ENCODE measurements around the gene OR13C9. TPM values are rescaled to one million over a fixed set of nuclear protein-coding genes. Genes with fewer than 3 reads are reported as not detected.
"Not testable (repeated sequence)": the region's sequence is repeated elsewhere in the genome, so short reads cannot be mapped to it uniquely, and the experiment has no call there.

Gene OR13C9, protein sequence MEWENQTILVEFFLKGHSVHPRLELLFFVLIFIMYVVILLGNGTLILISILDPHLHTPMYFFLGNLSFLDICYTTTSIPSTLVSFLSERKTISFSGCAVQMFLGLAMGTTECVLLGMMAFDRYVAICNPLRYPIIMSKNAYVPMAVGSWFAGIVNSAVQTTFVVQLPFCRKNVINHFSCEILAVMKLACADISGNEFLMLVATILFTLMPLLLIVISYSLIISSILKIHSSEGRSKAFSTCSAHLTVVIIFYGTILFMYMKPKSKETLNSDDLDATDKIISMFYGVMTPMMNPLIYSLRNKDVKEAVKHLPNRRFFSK
- not detected for total RNA-seq

DNA sequence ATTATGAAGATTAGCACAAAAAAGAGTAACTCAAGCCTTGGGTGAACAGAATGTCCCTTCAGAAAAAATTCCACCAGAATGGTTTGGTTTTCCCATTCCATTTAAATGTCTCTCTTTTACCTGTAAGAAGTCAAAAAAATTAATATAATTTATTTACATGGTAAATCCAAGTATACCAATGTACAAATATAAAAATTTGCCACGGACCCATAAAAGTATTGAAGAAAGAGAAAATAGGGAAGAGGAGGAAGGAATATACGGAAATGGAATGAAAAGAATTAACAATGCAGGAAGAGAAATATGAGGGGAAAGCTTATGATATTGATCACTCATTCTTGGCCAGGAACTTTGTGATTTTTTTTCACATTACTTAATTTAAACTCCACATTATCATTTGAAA, at the start of gene OR13C9:
Gene OR13C9, minus strand, starts transcription at position 101 of the 400 bp plus-strand sequence. Its CDS starts 0 bp downstream, at position 101.
- 71 to 82% methylated on average over 2 of the region's 2 CpGs for WGBS, 2 donors (ENCODE audit: low coverage in 1 of 2)
- H3K9me3 ChIP-seq, result peaks cover 0 to 3% of the 10 kb centered on the region in 2 donors
- H3K4me1 ChIP-seq, result no peaks in the 10 kb centered on the region
- H3K36me3 ChIP-seq, result no peaks in the 10 kb centered on the region
- TF ChIP-seq POLR2A (IDR thresholded peaks at IDR 0.05) (no peak), POLR2AphosphoS5 (IDR thresholded peaks at IDR 0.05) (no peak), EP300 (IDR thresholded peaks at IDR 0.05; ENCODE audit: low read depth) (no peak)
- TF ChIP-seq, protein P1, sequence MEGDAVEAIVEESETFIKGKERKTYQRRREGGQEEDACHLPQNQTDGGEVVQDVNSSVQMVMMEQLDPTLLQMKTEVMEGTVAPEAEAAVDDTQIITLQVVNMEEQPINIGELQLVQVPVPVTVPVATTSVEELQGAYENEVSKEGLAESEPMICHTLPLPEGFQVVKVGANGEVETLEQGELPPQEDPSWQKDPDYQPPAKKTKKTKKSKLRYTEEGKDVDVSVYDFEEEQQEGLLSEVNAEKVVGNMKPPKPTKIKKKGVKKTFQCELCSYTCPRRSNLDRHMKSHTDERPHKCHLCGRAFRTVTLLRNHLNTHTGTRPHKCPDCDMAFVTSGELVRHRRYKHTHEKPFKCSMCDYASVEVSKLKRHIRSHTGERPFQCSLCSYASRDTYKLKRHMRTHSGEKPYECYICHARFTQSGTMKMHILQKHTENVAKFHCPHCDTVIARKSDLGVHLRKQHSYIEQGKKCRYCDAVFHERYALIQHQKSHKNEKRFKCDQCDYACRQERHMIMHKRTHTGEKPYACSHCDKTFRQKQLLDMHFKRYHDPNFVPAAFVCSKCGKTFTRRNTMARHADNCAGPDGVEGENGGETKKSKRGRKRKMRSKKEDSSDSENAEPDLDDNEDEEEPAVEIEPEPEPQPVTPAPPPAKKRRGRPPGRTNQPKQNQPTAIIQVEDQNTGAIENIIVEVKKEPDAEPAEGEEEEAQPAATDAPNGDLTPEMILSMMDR (IDR thresholded peaks at IDR 0.05), result no peak
- no peak within 1 kb of the TSS for H3K4me3 ChIP-seq
- DNase-seq, result no peak
- in situ Hi-C loops (cut with MboI; ENCODE audit: low pct_ligation_motif_present in 1 of 4, low pct_unique_long_range_greater_than_20kb in 1 of 4, low sequenced_read_pairs in 3 of 4), result no loop called here
- H3K27me3 ChIP-seq, result no peaks in the 10 kb centered on the region
- no peak within 1 kb of the TSS for H3K27ac ChIP-seq
- intact Hi-C loops (cut with DNase I; ENCODE audit: low total_unique reads), result no loop called here

DNA sequence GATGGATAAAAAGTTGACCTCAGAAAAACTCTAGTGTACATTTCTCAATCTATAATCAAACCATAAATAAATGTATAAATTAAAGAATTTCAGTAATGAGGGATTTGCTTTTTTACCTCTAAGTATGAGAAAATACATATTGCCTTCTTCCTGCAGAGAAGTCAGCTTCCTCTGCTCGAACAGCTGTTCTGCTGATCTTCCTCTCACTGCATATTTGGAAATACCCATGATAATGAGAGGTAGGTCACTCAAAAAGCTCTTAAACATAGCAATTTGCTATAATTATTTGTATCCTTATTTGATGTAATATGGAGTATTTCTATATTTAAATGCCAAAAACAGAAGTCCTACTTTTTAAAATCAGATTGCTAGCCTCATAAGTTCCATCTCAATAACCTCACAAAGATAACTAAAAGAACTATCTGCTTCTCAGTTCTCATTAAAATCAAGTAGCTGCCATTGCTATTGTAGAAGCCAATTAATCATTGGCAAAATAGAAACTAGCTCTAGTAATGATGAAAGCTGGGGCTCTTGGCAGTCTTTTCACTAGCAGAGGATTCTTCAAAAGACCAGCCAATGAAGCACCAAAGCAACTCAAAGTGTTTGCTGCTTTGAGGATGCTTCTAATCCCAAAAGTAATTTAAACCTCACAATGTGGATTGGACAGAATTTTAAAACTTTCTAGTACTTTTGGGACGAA, 40.6 kb upstream of the OR13C9 start:
- intact Hi-C loops (cut with DNase I; ENCODE audit: low total_unique reads), result no loop called here
- Histone ChIP-seq H3K9me3 (peaks cover 2 to 5% of the 10 kb centered on the region in 2 donors), H3K4me1 (no peaks in the 10 kb centered on the region), H3K4me3 (no peak overlapping the region), H3K36me3 (no peaks in the 10 kb centered on the region), H3K27ac (no peak overlapping the region), H3K27me3 (no peaks in the 10 kb centered on the region)
- in situ Hi-C loops (cut with MboI; ENCODE audit: low pct_ligation_motif_present in 1 of 4, low pct_unique_long_range_greater_than_20kb in 1 of 4, low sequenced_read_pairs in 3 of 4), result no loop called here
- DNase-seq, result no peak
- 41 to 67% methylated on average over 2 of the region's 2 CpGs for WGBS, 2 donors (ENCODE audit: low coverage in 1 of 2)
- TF ChIP-seq POLR2A (IDR thresholded peaks at IDR 0.05), result no peak
- no peak for TF ChIP-seq POLR2AphosphoS5 (IDR thresholded peaks at IDR 0.05)
- TF ChIP-seq, protein P1 (IDR thresholded peaks at IDR 0.05), result no peak
- TF ChIP-seq EP300 (IDR thresholded peaks at IDR 0.05; ENCODE audit: low read depth), result no peak

DNA sequence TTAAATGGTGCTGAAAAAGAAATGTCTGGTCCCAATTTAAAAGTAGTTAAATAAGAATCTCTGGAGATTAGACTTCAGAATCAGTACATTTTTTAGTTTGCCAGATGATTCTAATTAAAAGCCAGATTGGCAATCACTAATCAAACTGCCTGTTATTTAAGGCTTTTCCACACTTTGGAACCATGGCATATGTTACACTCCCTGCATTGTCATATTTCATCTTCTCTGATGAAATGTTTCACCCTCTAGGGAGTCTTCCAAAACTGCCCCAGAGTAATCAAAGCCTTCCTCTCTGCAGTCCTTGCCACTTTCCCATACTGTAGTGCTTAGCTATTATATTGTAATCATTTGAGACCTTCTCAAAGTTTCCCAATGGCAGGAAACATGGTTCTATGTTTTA, 17.5 kb upstream of the OR13C9 start:
- no peaks in the 10 kb centered on the region for H3K36me3 ChIP-seq
- no peaks in the 10 kb centered on the region for H3K4me1 ChIP-seq
- H3K9me3 ChIP-seq, result peaks cover 0 to 4% of the 10 kb centered on the region in 2 donors
- in situ Hi-C loops (cut with MboI; ENCODE audit: low pct_ligation_motif_present in 1 of 4, low pct_unique_long_range_greater_than_20kb in 1 of 4, low sequenced_read_pairs in 3 of 4) (no loop called here), intact Hi-C loops (cut with DNase I; ENCODE audit: low total_unique reads) (no loop called here)
- no peak for DNase-seq
- H3K27me3 ChIP-seq, result no peaks in the 10 kb centered on the region
- no peak overlapping the region for H3K4me3 ChIP-seq
- TF ChIP-seq POLR2AphosphoS5 (IDR thresholded peaks at IDR 0.05) (no peak), EP300 (IDR thresholded peaks at IDR 0.05; ENCODE audit: low read depth) (no peak), POLR2A (IDR thresholded peaks at IDR 0.05) (no peak)
- TF ChIP-seq, protein P1 (IDR thresholded peaks at IDR 0.05), result no peak
- H3K27ac ChIP-seq, result no peak overlapping the region

DNA sequence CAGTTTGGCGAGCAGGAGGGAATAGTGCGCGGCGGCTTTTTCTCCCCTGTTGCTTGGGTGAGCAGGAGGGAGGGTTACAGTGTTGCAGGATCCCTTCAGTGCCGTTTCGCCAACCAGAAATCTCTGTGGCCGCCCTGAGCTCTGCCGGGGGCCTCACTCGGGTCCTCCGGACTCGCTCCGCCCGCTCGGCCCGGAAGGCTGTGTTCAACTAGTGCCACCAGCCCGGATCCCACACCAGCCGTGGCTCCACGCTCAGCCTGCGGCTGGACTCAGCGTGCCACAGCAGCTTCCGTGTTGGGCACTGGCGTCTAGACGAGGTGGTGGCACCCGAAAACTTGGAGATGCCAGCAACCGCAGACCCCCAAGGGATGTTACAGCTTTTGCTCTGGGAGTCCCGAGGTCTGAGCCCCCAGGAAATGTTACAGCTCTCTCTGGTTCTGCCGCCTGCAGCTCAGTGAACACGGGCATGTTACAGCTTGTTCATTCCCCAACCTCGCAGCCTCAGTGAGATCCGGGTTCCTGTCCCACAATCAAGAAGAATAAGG, 16.0 kb upstream of the OR13C9 start:
- intact Hi-C loops (cut with DNase I; ENCODE audit: low total_unique reads) (no loop called here), in situ Hi-C loops (cut with MboI; ENCODE audit: low pct_ligation_motif_present in 1 of 4, low pct_unique_long_range_greater_than_20kb in 1 of 4, low sequenced_read_pairs in 3 of 4) (no loop called here)
- whole genome bisulfite sequencing, 2 donors (ENCODE audit: low coverage in 1 of 2), result 91 to 94% methylated on average over 4 to 30 of the region's 30 CpGs
- Histone ChIP-seq H3K36me3 (no peaks in the 10 kb centered on the region), H3K9me3 (peaks cover 0 to 4% of the 10 kb centered on the region in 2 donors), H3K4me3 (no peak overlapping the region), H3K4me1 (no peaks in the 10 kb centered on the region), H3K27ac (no peak overlapping the region), H3K27me3 (no peaks in the 10 kb centered on the region)
- TF ChIP-seq, protein P1 (IDR thresholded peaks at IDR 0.05), result no peak
- no peak for TF ChIP-seq POLR2AphosphoS5 (IDR thresholded peaks at IDR 0.05)
- TF ChIP-seq EP300 (IDR thresholded peaks at IDR 0.05; ENCODE audit: low read depth), result no peak
- no peak for TF ChIP-seq POLR2A (IDR thresholded peaks at IDR 0.05)
- no peak for DNase-seq

DNA sequence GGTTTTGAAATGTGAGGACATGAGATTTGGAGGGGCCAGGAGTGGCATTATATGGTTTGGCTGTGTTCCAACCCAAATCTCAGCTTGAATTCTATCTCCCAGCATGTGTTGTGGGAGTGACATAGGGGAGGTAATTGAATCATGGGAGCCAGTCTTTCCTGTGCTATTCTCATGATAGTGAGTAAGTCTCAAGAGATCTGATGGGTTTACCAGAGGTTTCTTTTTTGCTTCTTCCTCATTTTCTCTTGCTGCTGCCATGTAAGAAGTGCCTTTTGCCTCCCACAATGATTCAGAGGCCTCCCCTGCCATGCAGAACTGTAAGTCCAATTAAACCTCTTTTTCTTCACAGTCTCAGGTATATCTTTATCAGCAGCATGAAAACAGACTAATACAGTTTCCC, 8.0 kb upstream of the OR13C9 start:
- in situ Hi-C loops (cut with MboI; ENCODE audit: low pct_ligation_motif_present in 1 of 4, low pct_unique_long_range_greater_than_20kb in 1 of 4, low sequenced_read_pairs in 3 of 4); intact Hi-C loops (cut with DNase I; ENCODE audit: low total_unique reads); H3K9me3 ChIP-seq; H3K4me1 ChIP-seq; H3K27ac ChIP-seq; H3K36me3 ChIP-seq; H3K27me3 ChIP-seq; DNase-seq; H3K4me3 ChIP-seq: not testable (repeated sequence)

Data from transverse colon (tissue), 4 donors.